ENCODE results near the gene GATA5.

DNA sequence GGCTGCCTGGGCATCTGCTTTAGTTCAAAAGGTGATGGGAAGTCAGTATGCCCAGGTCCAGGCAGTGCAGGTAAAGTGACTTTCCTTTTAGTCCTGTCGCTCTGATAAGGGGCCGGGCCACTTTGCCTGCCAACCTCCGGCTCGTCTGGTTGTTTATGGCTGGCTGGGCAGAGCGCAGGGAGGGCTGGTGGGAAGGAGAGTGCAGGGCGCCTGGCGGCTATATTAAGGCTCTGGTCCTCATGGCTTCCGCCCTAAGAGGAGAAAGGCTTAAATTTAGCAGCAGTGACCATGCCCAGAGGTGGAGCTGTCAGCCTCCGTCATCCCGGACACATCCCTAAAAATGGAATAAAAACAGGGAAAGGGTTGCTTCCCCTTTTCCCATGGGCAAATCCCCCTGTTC is 14.6 kb downstream of the GATA5 start:
- TF ChIP-seq, protein P1, sequence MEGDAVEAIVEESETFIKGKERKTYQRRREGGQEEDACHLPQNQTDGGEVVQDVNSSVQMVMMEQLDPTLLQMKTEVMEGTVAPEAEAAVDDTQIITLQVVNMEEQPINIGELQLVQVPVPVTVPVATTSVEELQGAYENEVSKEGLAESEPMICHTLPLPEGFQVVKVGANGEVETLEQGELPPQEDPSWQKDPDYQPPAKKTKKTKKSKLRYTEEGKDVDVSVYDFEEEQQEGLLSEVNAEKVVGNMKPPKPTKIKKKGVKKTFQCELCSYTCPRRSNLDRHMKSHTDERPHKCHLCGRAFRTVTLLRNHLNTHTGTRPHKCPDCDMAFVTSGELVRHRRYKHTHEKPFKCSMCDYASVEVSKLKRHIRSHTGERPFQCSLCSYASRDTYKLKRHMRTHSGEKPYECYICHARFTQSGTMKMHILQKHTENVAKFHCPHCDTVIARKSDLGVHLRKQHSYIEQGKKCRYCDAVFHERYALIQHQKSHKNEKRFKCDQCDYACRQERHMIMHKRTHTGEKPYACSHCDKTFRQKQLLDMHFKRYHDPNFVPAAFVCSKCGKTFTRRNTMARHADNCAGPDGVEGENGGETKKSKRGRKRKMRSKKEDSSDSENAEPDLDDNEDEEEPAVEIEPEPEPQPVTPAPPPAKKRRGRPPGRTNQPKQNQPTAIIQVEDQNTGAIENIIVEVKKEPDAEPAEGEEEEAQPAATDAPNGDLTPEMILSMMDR (IDR thresholded peaks at IDR 0.05; ENCODE audit: insufficient read depth, low read length): no peak
- TF ChIP-seq GABPA (IDR thresholded peaks at IDR 0.05; ENCODE audit: low read depth): no peak
- TF ChIP-seq POLR2AphosphoS5 (IDR thresholded peaks at IDR 0.05; ENCODE audit: low read depth): no peak
- TF ChIP-seq, protein P2, sequence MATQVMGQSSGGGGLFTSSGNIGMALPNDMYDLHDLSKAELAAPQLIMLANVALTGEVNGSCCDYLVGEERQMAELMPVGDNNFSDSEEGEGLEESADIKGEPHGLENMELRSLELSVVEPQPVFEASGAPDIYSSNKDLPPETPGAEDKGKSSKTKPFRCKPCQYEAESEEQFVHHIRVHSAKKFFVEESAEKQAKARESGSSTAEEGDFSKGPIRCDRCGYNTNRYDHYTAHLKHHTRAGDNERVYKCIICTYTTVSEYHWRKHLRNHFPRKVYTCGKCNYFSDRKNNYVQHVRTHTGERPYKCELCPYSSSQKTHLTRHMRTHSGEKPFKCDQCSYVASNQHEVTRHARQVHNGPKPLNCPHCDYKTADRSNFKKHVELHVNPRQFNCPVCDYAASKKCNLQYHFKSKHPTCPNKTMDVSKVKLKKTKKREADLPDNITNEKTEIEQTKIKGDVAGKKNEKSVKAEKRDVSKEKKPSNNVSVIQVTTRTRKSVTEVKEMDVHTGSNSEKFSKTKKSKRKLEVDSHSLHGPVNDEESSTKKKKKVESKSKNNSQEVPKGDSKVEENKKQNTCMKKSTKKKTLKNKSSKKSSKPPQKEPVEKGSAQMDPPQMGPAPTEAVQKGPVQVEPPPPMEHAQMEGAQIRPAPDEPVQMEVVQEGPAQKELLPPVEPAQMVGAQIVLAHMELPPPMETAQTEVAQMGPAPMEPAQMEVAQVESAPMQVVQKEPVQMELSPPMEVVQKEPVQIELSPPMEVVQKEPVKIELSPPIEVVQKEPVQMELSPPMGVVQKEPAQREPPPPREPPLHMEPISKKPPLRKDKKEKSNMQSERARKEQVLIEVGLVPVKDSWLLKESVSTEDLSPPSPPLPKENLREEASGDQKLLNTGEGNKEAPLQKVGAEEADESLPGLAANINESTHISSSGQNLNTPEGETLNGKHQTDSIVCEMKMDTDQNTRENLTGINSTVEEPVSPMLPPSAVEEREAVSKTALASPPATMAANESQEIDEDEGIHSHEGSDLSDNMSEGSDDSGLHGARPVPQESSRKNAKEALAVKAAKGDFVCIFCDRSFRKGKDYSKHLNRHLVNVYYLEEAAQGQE (IDR thresholded peaks at IDR 0.05; ENCODE audit: insufficient replicate concordance, low read depth): no peak
